ENCODE data around the gene TRIO. TPM values are rescaled to one million over a fixed set of nuclear protein-coding genes. Genes with fewer than 3 reads are reported as not detected.
A peak's percentile ranks its signal among the peaks of the same experiment; 100 is the strongest.

The TRIO gene
- polyA plus RNA-seq, 1 of the 3 experiments (the other 2 are of a cell fraction), result 229 TPM

DNA sequence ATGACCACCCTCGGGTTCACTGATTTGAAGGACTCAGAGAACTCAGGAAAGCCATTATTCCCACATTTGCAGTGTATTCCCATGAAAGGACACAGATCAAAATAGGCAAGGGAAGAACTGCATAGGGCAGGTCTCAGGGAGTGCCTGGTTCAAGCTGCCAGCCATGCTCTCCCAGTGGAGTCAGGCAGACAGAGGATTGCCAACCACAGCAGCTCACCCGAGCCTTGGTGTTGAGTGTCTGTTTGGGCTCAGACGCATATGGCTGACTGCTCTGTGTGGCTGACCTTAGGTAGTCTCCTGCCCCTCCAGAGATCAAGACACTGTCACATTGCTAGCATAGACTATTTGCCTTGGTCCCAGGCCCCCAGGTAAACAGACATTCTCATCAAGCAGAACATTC is 322.6 kb downstream of the TRIO start:
- H3K27me3 ChIP-seq (ENCODE audit: insufficient read depth), result no peaks in the 10 kb centered on the region
- H3K36me3 ChIP-seq (replicated peaks in 1 of 2; ENCODE audit: control insufficient read depth in 1 of 2, insufficient read depth in 2 of 2, low read length in 1 of 2), result peaks cover 91 to 99% of the 10 kb centered on the region in 2 experiments
- WGBS (ENCODE audit: low lambda C conversion rate), result 100% methylated on average over 1 of the region's 3 CpGs
- no peak overlapping the region for H3K4me3 ChIP-seq (ENCODE audit: low read depth in 2 of 2, low read length in 1 of 2)
- peak overlapping the region in 1 of 2 experiments; percentile 56; a peak in 2 of 4 replicates for H3K27ac ChIP-seq (ENCODE audit: low read depth in 2 of 2, low read length in 1 of 2)
- no peak for DNase-seq
- H2AFZ ChIP-seq (ENCODE audit: low read depth), result no peak overlapping the region
- H3F3A ChIP-seq (replicated peaks; ENCODE audit: insufficient read depth), result peaks cover 17% of the 10 kb centered on the region
- H3K4me1 ChIP-seq (ENCODE audit: control insufficient read depth in 1 of 2, insufficient read depth in 2 of 2, low read depth in 1 of 2, low read length in 1 of 2), result peaks cover 30 to 43% of the 10 kb centered on the region in 2 experiments
- TF ChIP-seq, protein P1, sequence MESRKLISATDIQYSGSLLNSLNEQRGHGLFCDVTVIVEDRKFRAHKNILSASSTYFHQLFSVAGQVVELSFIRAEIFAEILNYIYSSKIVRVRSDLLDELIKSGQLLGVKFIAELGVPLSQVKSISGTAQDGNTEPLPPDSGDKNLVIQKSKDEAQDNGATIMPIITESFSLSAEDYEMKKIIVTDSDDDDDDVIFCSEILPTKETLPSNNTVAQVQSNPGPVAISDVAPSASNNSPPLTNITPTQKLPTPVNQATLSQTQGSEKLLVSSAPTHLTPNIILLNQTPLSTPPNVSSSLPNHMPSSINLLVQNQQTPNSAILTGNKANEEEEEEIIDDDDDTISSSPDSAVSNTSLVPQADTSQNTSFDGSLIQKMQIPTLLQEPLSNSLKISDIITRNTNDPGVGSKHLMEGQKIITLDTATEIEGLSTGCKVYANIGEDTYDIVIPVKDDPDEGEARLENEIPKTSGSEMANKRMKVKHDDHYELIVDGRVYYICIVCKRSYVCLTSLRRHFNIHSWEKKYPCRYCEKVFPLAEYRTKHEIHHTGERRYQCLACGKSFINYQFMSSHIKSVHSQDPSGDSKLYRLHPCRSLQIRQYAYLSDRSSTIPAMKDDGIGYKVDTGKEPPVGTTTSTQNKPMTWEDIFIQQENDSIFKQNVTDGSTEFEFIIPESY (IDR thresholded peaks at IDR 0.05; ENCODE audit: borderline replicate concordance, low read depth), result no peak
- no peak for TF ChIP-seq NFIC (IDR thresholded peaks at IDR 0.05; ENCODE audit: borderline replicate concordance)
- TF ChIP-seq, protein P2, sequence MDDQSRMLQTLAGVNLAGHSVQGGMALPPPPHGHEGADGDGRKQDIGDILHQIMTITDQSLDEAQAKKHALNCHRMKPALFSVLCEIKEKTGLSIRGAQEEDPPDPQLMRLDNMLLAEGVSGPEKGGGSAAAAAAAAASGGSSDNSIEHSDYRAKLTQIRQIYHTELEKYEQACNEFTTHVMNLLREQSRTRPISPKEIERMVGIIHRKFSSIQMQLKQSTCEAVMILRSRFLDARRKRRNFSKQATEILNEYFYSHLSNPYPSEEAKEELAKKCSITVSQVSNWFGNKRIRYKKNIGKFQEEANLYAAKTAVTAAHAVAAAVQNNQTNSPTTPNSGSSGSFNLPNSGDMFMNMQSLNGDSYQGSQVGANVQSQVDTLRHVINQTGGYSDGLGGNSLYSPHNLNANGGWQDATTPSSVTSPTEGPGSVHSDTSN (IDR thresholded peaks at IDR 0.05), result no peak
- TF ChIP-seq, protein P3, sequence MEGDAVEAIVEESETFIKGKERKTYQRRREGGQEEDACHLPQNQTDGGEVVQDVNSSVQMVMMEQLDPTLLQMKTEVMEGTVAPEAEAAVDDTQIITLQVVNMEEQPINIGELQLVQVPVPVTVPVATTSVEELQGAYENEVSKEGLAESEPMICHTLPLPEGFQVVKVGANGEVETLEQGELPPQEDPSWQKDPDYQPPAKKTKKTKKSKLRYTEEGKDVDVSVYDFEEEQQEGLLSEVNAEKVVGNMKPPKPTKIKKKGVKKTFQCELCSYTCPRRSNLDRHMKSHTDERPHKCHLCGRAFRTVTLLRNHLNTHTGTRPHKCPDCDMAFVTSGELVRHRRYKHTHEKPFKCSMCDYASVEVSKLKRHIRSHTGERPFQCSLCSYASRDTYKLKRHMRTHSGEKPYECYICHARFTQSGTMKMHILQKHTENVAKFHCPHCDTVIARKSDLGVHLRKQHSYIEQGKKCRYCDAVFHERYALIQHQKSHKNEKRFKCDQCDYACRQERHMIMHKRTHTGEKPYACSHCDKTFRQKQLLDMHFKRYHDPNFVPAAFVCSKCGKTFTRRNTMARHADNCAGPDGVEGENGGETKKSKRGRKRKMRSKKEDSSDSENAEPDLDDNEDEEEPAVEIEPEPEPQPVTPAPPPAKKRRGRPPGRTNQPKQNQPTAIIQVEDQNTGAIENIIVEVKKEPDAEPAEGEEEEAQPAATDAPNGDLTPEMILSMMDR (IDR thresholded peaks at IDR 0.05), result no peak
- TF ChIP-seq, protein P4, sequence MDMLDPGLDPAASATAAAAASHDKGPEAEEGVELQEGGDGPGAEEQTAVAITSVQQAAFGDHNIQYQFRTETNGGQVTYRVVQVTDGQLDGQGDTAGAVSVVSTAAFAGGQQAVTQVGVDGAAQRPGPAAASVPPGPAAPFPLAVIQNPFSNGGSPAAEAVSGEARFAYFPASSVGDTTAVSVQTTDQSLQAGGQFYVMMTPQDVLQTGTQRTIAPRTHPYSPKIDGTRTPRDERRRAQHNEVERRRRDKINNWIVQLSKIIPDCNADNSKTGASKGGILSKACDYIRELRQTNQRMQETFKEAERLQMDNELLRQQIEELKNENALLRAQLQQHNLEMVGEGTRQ (IDR thresholded peaks at IDR 0.05; ENCODE audit: borderline replicate concordance, low read depth, low read length), result no peak
- TF ChIP-seq TEAD4 (IDR thresholded peaks at IDR 0.05; ENCODE audit: borderline replicate concordance, insufficient read depth), result no peak
- TF ChIP-seq MXI1 (IDR thresholded peaks at IDR 0.05; ENCODE audit: low read depth, low read length), result no peak
- no peak for TF ChIP-seq EZH2phosphoT487 (IDR thresholded peaks at IDR 0.05; ENCODE audit: borderline replicate concordance, low read depth)
- no peak; the same call in 1 of the 2 replicates for TF ChIP-seq POLR2AphosphoS5 (IDR thresholded peaks at IDR 0.05; ENCODE audit: low read depth, low read length)
- TF ChIP-seq NRF1 (IDR thresholded peaks at IDR 0.05; ENCODE audit: low read depth, low read length), result no peak
- TF ChIP-seq CHD2 (IDR thresholded peaks at IDR 0.05; ENCODE audit: low read length, partially characterized antibody), result no peak
- POLR2A ChIA-PET, result no interaction called here
- peaks cover 37% of the 10 kb centered on the region for H4K20me1 ChIP-seq (ENCODE audit: insufficient read depth)
- no peak overlapping the region for H3K9ac ChIP-seq
- no peak overlapping the region for H3K4me2 ChIP-seq
- peaks cover 100% of the 10 kb centered on the region for H3K79me2 ChIP-seq (ENCODE audit: insufficient read depth)
- CTCF ChIA-PET, result interaction anchor here (1.5 to 1.8 kb wide), 2 partner anchors 183 kb away, joined by 4 to 6 read pairs; no protein-coding TSS in a partner anchor
- no peaks in the 10 kb centered on the region for H3K9me3 ChIP-seq
- no peaks in the 10 kb centered on the region for H3K9me2 ChIP-seq
